GM19240 (cell line): Measurements from ENCODE around the gene TMEM151B.

Source experiments
- DNase-seq: peaks from one replicate; pipeline ENCODE4 v3.0.0; 2011; ENCODE audit warnings: low spot score; ENCODE audit not compliant: insufficient read length

Gene TMEM151B

GRCh38 chr6:44278774-44279697 lies 8.8 kb downstream of the TMEM151B start:
- no peak for DNase-seq

GRCh38 chr6:44284121-44284520 lies 13.9 kb downstream of the TMEM151B start:
- no peak for DNase-seq

GRCh38 chr6:44284867-44285266 lies 14.6 kb downstream of the TMEM151B start:
- DNase-seq = no peak

GRCh38 chr6:44285552-44286284 lies 15.5 kb downstream of the TMEM151B start:
- DNase-seq = no peak

GRCh38 chr6:44286285-44286565 lies 16.0 kb downstream of the TMEM151B start:
- no peak for DNase-seq

GRCh38 chr6:44286747-44287146 lies 16.5 kb downstream of the TMEM151B start:
- no peak for DNase-seq

GRCh38 chr6:44289726-44290260 lies 19.5 kb downstream of the TMEM151B start:
- DNase-seq = no peak

GRCh38 chr6:44291841-44292240 lies 21.6 kb downstream of the TMEM151B start:
- DNase-seq = no peak

GRCh38 chr6:44292661-44293365 lies 22.6 kb downstream of the TMEM151B start:
- no peak for DNase-seq

- DNase-seq = no peak
Observed at GRCh38 chr6:44294832-44295791, 24.9 kb downstream of the TMEM151B start.

- no peak for DNase-seq
Observed at GRCh38 chr6:44297063-44298038, 27.1 kb downstream of the TMEM151B start.

GRCh38 chr6:44298055-44298803 lies 28.0 kb downstream of the TMEM151B start:
- no peak for DNase-seq

- no peak for DNase-seq
Observed at GRCh38 chr6:44298864-44299263, 28.6 kb downstream of the TMEM151B start.

GRCh38 chr6:44300292-44300823 lies 30.1 kb downstream of the TMEM151B start:
- no peak for DNase-seq

- DNase-seq = no peak
Observed at GRCh38 chr6:44301106-44301505, 30.9 kb downstream of the TMEM151B start.

- DNase-seq = no peak
Observed at GRCh38 chr6:44301782-44302564, 31.7 kb downstream of the TMEM151B start.

- no peak for DNase-seq
Observed at GRCh38 chr6:44302856-44303255, 32.6 kb downstream of the TMEM151B start.

GRCh38 chr6:44303842-44304241 lies 33.6 kb downstream of the TMEM151B start:
- DNase-seq = no peak
